ENCODE results near the gene CD37. TPM values are rescaled to one million over a fixed set of nuclear protein-coding genes. Genes with fewer than 3 reads are reported as not detected.

CD37 gene
- total and polyA plus RNA-seq, 10 of the 15 experiments (the other 5 are each of a cell fraction or from before 2014, with no cell fraction given) = 34.1 to 359 (median 108) TPM

DNA sequence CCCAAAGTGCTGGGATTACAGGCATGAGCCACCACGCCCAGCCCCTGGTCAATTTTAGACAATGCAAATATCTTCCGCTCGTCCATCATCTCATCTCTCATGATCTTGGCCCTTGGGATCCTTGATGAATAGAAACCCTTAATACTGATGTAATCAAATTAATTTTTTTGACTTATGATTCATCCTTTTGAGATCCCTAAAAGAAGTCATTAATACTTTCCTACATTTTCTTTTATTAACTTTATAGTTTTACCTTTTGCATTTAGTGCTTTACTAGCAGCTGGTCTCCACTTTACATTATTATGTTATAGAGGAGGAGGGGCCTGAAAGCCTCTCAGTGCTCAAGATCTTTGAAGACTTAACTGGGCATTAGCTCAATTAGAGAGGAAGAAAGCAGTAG, 45.2 kb downstream of the CD37 start:
- BruUV-seq (replicated peaks) = no TSS peak
- Histone ChIP-seq H3K4me2 (ENCODE audit: control insufficient read depth, insufficient read depth) (no peak overlapping the region), H3K36me3 (ENCODE audit: control insufficient read depth in 2 of 2, insufficient read depth in 2 of 2, low read length in 1 of 2) (no peaks in the 10 kb centered on the region), H3K9ac (ENCODE audit: control insufficient read depth, insufficient read depth, low read length) (no peak overlapping the region), H3K9me3 (replicated peaks; ENCODE audit: control insufficient read depth, insufficient read depth, low read length) (no peaks in the 10 kb centered on the region), H2AFZ (ENCODE audit: control insufficient read depth, low read depth, low read length) (no peak overlapping the region), H4K20me1 (ENCODE audit: control insufficient read depth, insufficient read depth) (no peaks in the 10 kb centered on the region), H3K4me3 (no peak overlapping the region), H3K79me2 (ENCODE audit: control insufficient read depth, insufficient read depth, low read length) (no peaks in the 10 kb centered on the region), H3K27me3 (replicated peaks in 1 of 2; ENCODE audit: control insufficient read depth in 2 of 2, insufficient read depth in 2 of 2, low read length in 1 of 2) (no peaks in the 10 kb centered on the region; a peak in 1 of 4 replicates), H3K4me1 (ENCODE audit: control insufficient read depth, insufficient read depth, low read length) (no peaks in the 10 kb centered on the region), H3K27ac (ENCODE audit: control insufficient read depth, insufficient read depth) (no peak overlapping the region)
- WGBS (ENCODE audit: insufficient coverage, insufficient replicate concordance, low lambda C conversion rate, missing lambda C conversion rate) = 30% methylated on average over 3 of the region's 3 CpGs
- intact Hi-C loops (cut with micrococcal nuclease; ENCODE audit: unreplicated experiment) = no loop called here
- ChIA-PET RAD21 (ENCODE audit: unreplicated experiment) (interaction anchor here (1.4 kb wide), 1 partner anchor 10 kb away, joined by 3 read pairs; no protein-coding TSS in a partner anchor), CTCF (interaction anchor here (0.9 to 1.4 kb wide), 7 partner anchors 11 to 190 kb away, joined by 3 to 8 read pairs (median 3); no protein-coding TSS in a partner anchor), SMC1A (ENCODE audit: uncharacterized antibody, unreplicated experiment) (interaction anchor here (0.6 to 1.2 kb wide), 3 partner anchors 8 to 299 kb away, joined by 3 read pairs; partner anchors contain the start of gene KASH5), POLR2A (interaction anchor here (0.5 kb wide), 1 partner anchor 59 kb away, joined by 5 read pairs; no protein-coding TSS in a partner anchor)
- no peak for TF ChIP-seq SMAD5 (IDR thresholded peaks at IDR 0.05; ENCODE audit: low read depth)
- TF ChIP-seq PML (IDR thresholded peaks at IDR 0.05; ENCODE audit: low read length) = no peak
- TF ChIP-seq, protein P1, sequence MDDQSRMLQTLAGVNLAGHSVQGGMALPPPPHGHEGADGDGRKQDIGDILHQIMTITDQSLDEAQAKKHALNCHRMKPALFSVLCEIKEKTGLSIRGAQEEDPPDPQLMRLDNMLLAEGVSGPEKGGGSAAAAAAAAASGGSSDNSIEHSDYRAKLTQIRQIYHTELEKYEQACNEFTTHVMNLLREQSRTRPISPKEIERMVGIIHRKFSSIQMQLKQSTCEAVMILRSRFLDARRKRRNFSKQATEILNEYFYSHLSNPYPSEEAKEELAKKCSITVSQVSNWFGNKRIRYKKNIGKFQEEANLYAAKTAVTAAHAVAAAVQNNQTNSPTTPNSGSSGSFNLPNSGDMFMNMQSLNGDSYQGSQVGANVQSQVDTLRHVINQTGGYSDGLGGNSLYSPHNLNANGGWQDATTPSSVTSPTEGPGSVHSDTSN (IDR thresholded peaks at IDR 0.05; ENCODE audit: insufficient replicate concordance, low read depth, low read length) = no peak
- no peak for TF ChIP-seq LARP7 (IDR thresholded peaks at IDR 0.05)
- FAIRE-seq = no peak
- no peak for ATAC-seq
- in situ Hi-C loops (cut with MboI) = no loop called here
- no peak for DNase-seq (ENCODE audit: low read depth, low spot score)

- WGBS (ENCODE audit: insufficient coverage, insufficient replicate concordance, low lambda C conversion rate, missing lambda C conversion rate) = 52% methylated on average over 5 of the region's 5 CpGs
- TF ChIP-seq ZBED1 (IDR thresholded peaks at IDR 0.05; ENCODE audit: borderline replicate concordance) (no peak), BRCA1 (IDR thresholded peaks at IDR 0.05; ENCODE audit: low read depth, low read length) (no peak), ESRRA (IDR thresholded peaks at IDR 0.05; ENCODE audit: low read length) (no peak), TCF3 (IDR thresholded peaks at IDR 0.05; ENCODE audit: borderline replicate concordance, insufficient read depth, low read depth, low read length) (no peak), SIX5 (IDR thresholded peaks at IDR 0.05; ENCODE audit: low read depth, low read length, severe bottlenecking) (no peak)
- ChIA-PET CTCF (no interaction called here), SMC1A (ENCODE audit: uncharacterized antibody, unreplicated experiment) (interaction anchor here (0.9 to 1.7 kb wide), 2 partner anchors 24 to 50 kb away, joined by 3 to 4 read pairs; no protein-coding TSS in a partner anchor), RAD21 (ENCODE audit: unreplicated experiment) (no interaction called here), POLR2A (no interaction called here)
- Histone ChIP-seq H3K27me3 (replicated peaks in 1 of 2; ENCODE audit: control insufficient read depth in 2 of 2, insufficient read depth in 2 of 2, low read length in 1 of 2) (no peaks in the 10 kb centered on the region), H3K4me3 (no peak overlapping the region), H3K27ac (ENCODE audit: control insufficient read depth, insufficient read depth) (no peak overlapping the region), H3K79me2 (ENCODE audit: control insufficient read depth, insufficient read depth, low read length) (no peaks in the 10 kb centered on the region), H2AFZ (ENCODE audit: control insufficient read depth, low read depth, low read length) (no peak overlapping the region), H3K4me1 (ENCODE audit: control insufficient read depth, insufficient read depth, low read length) (no peaks in the 10 kb centered on the region), H4K20me1 (ENCODE audit: control insufficient read depth, insufficient read depth) (no peaks in the 10 kb centered on the region), H3K36me3 (ENCODE audit: control insufficient read depth in 2 of 2, insufficient read depth in 2 of 2, low read length in 1 of 2) (no peaks in the 10 kb centered on the region), H3K4me2 (ENCODE audit: control insufficient read depth, insufficient read depth) (no peak overlapping the region), H3K9ac (ENCODE audit: control insufficient read depth, insufficient read depth, low read length) (no peak overlapping the region), H3K9me3 (replicated peaks; ENCODE audit: control insufficient read depth, insufficient read depth, low read length) (no peaks in the 10 kb centered on the region)
- BruUV-seq (replicated peaks) = no TSS peak
- no peak for FAIRE-seq
- intact Hi-C loops (cut with micrococcal nuclease; ENCODE audit: unreplicated experiment) = no loop called here
- DNase-seq (ENCODE audit: low read depth, low spot score) = no peak
- no peak for ATAC-seq
- in situ Hi-C loops (cut with MboI) = no loop called here
These were observed 47.4 kb downstream of the CD37 start for GRCh38 chr19:49382639-49383038.

Data from GM12878 (cell line).